IPS DF 4.7 (cell line): ENCODE results near the gene MYO3B.
"Not testable (repeated sequence)": the region's sequence is repeated elsewhere in the genome, so short reads cannot be mapped to it uniquely, and the experiment has no call there.

Experiments used
- DNase-seq: peaks from one replicate; pipeline ENCODE4 v3.0.0-alpha.2; 2013; ENCODE audit warnings: low spot score; ENCODE audit errors: extremely low read depth

Gene MYO3B

DNA sequence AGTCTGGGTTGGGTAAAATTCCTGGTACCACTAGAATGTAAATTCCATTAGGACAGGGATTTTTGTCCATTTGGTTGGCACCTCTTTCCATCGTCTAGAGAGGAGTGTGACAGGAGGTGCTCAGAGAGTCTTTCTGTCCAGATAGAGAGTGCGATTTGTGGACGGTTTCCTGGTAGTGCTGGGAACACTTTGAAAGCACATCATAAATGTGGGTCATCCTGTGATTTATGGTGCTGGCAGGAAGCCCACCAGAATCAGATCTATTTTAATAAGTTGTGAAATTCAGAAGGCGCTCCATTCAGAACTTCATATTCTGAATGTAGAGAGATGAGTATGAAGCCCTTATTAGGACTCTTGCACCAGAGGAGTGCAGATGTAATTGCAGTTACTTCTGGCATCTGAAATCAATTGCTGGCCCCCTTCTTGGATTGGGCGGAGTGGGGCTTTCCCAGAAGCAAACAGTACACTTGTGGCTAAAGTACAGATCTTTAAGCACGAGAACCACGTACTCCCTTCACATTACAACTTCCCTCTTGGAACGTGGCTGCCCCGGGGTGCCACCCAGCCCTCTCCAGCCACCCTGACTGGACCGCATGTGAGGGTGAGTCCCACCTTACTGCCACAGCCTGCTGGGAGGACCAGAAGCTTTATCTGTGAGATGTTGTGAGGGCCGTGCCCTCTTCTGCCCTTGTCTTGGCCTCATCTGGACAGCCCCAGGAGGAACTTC is 243.2 kb downstream of the MYO3B start:
- DNase-seq = no peak

GRCh38 chr2:170423919-170424318 is 246.0 kb downstream of the MYO3B start:
- no peak for DNase-seq

DNA sequence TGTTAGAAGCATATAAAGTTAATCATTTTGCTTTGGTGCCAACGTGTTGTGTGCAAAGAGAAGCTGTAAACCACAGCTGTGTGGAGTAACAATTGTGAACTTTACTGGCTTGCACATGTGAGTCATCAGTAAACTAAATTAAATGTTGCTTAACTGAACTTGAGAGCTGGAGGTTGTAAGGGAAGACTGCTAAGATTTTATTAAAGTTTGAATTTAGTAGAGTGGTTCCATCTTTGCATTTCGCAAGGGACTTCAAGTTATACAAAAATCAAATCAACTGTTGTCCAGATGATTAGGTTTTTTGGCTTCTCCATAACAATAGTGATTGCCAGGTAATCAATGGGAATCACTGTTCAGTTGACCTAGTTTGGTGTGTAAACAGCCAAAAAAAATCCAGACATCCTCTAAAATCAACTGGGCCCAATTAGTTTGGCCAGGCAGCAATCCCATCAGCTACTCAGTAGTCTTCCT is 247.4 kb downstream of the MYO3B start:
- DNase-seq = no peak

DNA sequence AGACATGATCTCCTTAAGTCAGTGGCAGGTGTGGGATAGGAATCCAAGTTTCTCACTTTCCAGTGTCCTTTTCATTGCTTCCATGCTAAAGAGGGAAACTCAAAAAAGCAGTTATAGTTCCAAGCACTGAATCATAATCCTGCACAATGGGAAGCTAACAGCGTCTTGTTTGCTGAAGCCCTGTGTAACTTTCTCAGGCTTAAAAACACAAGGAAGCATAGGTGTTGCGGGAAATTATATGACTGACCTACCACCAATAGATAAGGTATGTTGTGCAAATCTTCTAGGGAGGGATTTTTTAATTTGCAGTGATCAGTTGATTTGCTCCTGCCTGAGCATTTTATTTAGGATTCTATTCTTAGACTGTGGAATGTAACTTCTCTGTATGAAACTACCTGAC is 250.9 kb downstream of the MYO3B start:
- DNase-seq = no peak

DNA sequence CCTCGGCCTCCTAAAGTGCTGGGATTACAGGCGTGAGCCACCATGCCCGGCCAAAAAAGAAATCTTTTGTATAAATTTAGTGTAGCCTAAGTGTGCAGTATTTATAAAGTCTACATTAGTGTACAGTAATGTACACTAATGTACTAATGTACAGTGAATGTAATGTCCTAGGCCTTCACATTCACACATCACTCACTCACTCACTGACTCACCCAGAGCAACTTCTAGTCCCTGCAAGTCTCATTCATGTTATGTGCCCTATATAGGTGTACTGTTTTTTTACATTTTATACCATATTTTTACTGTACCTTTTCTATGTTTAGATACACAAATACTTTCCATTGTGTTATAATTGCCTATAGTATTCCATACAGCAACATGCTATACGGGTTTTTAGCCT is 254.9 kb downstream of the MYO3B start:
- DNase-seq = no peak

DNA sequence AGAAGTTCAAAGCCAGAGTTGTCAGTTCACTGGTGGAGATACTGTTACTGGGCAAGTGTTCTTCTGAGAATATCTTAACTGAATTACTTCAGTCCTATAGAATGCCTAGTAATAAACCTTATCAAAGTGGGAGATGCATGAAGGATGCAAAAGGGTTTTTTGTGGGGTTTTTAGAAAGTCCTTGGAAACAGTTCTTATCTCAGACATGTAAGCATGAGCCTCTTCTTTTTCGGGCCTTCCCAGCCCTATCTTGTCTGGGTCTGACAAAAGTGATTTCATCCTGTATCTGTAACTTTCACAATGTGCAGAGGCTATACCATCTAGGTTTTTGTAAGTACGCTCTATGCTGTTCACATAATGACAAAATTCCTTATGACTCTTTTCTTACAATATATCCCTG is 255.5 kb downstream of the MYO3B start:
- no peak for DNase-seq

GRCh38 chr2:170434396-170434795 is 256.4 kb downstream of the MYO3B start:
- not testable (repeated sequence) for DNase-seq

GRCh38 chr2:170434900-170435621 is 257.1 kb downstream of the MYO3B start:
- DNase-seq = no peak

DNA sequence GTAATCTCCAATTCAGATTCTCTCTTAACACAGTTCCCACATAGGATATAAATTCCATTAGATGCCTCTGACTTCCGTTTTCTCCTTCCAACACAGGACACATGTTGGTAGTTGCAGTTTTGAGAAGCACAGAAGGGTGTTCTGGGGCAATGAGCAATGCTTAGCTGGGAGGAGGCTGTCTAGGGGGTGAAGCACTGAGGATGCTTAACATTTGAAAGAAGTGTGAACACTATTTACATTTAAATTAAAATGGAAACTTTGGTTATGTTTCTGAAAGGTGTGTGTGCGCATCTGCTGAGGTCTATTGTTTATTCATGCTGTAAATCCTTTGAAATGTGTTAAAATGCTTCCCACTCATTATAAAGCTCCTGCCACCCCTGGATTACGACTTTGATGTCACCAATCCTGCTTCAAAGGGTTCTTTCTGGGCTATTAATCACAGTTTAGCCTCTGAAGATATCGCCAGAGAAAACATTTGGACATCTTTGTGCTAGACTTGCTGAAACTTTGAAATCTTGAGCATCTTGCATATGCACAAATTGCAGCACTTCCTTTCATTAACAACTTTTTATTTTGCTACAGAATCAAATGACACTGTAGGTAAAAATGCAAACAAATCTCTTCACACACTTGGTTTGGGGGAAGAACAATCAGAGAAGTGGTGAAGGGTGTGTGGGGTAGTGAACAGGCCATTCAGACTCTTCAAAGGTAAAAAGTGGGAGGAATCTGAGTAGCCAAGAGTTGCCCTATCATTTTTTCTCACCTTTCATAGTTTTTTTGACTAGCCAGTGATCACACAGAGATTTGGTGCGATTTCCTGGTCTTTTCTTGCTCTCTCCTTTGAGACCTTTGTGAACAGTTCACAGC is 258.4 kb downstream of the MYO3B start:
- DNase-seq = no peak

DNA sequence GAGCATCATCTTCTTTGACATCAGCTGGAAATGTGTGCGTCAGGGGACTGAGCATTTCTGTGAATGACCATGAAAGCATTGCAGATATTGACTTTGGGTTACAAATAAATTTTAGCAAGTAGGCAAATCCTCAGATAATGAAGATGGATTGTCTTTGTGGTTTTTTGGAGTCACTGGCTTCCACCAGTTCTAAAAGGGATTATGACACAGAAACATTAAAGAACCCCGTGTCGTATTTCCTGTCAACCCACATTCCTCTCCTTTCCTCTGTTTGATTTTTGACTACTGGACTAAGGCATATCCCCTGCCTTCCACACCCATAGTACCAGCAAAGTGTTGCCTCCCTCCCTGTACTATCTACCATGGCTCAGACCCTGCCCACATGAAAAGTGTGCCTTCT is 268.1 kb downstream of the MYO3B start:
- DNase-seq = no peak

- DNase-seq = no peak
Observed at GRCh38 chr2:170449034-170449433, 271.1 kb downstream of the MYO3B start.

- no peak for DNase-seq
Observed at GRCh38 chr2:170454471-170455372, 276.8 kb downstream of the MYO3B start.

DNA sequence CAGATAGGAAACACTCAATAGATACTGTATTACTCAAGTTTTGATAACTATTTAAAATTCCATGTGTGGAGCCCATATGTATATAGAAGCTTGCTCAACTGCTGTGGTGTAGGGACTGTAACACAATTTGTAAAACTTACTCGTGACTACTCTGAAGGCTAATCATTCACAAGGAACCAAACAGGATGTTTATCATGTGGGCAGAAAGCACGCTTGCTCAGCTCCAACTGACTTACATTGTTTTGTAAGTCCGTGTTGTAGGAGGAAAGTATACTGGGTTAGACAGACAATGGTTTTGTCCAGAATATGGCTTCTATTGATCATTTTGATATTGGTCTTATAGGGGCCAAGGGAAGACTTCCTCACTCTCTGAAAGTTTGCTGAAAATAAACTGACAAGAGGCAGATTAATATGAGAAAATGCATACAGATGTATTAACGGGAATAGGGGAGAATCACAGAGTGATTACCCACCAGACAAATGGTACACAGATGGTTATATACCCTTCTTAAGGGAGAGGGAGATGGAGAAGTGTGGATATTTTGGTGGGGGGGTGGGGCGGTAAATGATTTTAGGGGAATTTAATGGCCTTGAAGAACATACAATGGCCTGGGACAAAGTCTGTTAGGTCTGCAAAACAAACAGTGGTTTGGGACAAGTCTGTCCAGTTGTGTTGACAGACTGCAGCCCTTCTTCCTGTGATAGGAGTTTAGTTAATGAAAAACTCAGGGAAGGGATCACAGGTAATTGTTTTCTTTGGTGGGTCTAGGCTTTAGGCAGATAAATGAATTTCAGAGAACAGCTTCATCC is 277.9 kb downstream of the MYO3B start:
- no peak for DNase-seq

DNA sequence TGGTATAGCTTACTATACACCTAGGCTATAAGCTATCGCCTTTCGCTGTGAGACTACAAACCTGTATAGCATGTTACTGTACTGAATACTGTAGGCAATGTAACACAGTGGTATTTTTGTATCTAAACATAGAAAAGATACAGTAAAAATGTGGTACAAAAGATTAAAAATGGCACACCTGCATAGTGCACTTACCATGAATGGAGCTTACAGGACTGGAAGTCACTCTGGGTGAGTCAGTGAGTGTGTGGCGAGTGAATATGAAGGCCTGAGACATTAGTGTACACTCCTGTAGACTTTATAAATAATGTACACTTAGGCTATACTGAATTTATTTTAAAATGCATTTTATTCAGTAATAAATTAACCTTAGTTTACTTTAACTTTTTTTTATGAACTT is 279.0 kb downstream of the MYO3B start:
- no peak for DNase-seq

GRCh38 chr2:170457742-170458141 is 279.8 kb downstream of the MYO3B start:
- DNase-seq = no peak

DNA sequence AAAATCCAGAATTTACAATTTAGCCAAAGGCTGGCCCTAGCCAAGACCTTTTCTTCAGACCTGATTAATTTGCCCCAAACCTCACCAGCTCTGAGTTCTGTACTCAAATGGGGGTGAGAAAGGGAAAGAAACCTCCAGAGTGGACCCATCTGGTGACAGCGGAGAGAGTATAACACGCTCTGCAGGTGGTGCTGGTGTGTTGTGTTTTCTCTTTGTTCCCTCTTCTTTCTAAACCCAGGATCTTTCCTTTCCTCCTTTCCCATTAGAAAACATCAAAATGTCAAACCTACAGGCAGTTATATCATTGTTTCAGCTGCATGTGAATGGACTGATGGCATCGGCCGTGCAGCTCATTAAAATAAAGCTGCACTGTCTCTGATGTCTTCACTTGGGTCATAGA is 283.9 kb downstream of the MYO3B start:
- DNase-seq = peak; percentile 22

GRCh38 chr2:170462433-170463205 is 284.7 kb downstream of the MYO3B start:
- DNase-seq = no peak

DNA sequence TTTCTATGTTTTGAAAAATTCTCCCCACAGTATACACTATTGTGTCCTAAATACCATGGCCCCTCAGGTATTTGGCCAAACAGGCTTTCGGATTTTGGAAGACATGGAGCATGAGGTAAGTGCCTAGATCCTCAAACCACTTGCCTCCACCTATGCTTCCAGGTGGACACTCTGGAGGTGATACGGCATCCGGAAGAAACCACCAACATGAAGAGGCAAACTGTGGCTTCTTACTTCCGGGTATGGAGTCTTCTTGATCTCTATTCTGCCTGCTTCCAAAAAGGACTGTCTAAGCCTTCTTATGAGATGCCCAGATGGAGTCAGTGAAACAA is 285.2 kb downstream of the MYO3B start:
- DNase-seq = no peak

DNA sequence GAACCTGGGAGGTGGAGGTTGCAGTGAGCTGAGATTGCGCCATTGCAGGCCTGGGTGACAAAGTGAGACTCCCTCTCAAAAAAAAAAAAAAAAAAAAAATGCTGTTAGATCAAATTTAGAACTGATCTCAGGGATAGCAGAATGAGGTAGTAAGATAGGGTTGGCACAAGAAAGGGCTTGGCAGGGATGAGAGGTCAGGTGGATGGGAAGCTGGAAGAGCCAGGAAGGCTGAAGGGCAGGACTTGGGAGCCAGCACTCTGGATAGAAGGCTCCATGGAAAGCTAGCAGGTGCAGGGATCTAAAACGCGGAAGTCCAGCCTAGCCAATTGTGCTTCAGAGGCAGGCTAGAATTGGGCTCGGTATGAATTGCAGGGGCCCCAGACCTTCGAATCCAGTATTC is 286.3 kb downstream of the MYO3B start:
- DNase-seq = no peak
